ENCODE data around the gene NARS2. TPM values are rescaled to one million over a fixed set of nuclear protein-coding genes. Genes with fewer than 3 reads are reported as not detected.

NARS2 gene
- total RNA-seq, 4 donors from 2014 or later: 12.9 to 29.1 (median 18.7) TPM

- Histone ChIP-seq H3K27ac (peak overlapping the region; percentile 5 to 96 (median 43)), H3K36me3 (no peaks in the 10 kb centered on the region), H3K27me3 (peaks cover 0 to 4% (median 0%) of the 10 kb centered on the region in 3 donors), H3K9me3 (no peaks in the 10 kb centered on the region), H3K4me3 (peak overlapping the region in 1 of 4 donors; percentile 11), H3K4me1 (peaks cover 15% of the 10 kb centered on the region in 2 donors)
- no peak for TF ChIP-seq POLR2A (IDR thresholded peaks at IDR 0.05)
- peak; percentile 37 to 74 (median 61) for TF ChIP-seq CTCF (IDR thresholded peaks at IDR 0.05 in 4 of 5, conservative IDR thresholded peaks at IDR 0.05 in 1 of 5)
- intact Hi-C loops (cut with DNase I; ENCODE audit: low total_unique reads): loop anchor here (1.0 kb wide), 1 partner anchor 192 kb away; no protein-coding TSS in a partner anchor
- in situ Hi-C loops (cut with MboI; ENCODE audit: low sequenced_read_pairs in 4 of 4): loop anchor here in 3 of 4 donors (25.0 kb wide), 2 partner anchors 183 to 283 kb away; partner anchors contain the start of gene ALG8 (in 1 of the 3)
- DNase-seq (peak; percentile 16 to 62), ATAC-seq (no peak)
These were observed 154.4 kb downstream of the NARS2 start for GRCh38 chr11:78420255-78420764.

GRCh38 chr11:78419327-78419726 lies 155.3 kb downstream of the NARS2 start:
- H3K4me1 ChIP-seq: peaks cover 15% of the 10 kb centered on the region in 2 donors
- DNase-seq: peak; percentile 40 to 64
- H3K27me3 ChIP-seq: peaks cover 0 to 4% (median 0%) of the 10 kb centered on the region in 3 donors
- peak overlapping the region; percentile 60 to 96 (median 79) for H3K27ac ChIP-seq
- in situ Hi-C loops (cut with MboI; ENCODE audit: low sequenced_read_pairs in 4 of 4): loop anchor here (5.0 to 25.0 kb wide), 4 partner anchors 143 to 282 kb away; partner anchors contain the start of gene ALG8 (in 1 of the 4)
- H3K9me3 ChIP-seq: no peaks in the 10 kb centered on the region
- TF ChIP-seq POLR2A (IDR thresholded peaks at IDR 0.05) (no peak), CTCF (IDR thresholded peaks at IDR 0.05 in 4 of 5, conservative IDR thresholded peaks at IDR 0.05 in 1 of 5) (no peak)
- intact Hi-C loops (cut with DNase I; ENCODE audit: low total_unique reads): loop anchor here (5.0 kb wide), 3 partner anchors 143 to 427 kb away; partner anchors contain the start of genes ALG8 and INTS4
- no peak overlapping the region for H3K4me3 ChIP-seq
- no peaks in the 10 kb centered on the region for H3K36me3 ChIP-seq
- ATAC-seq: peak; percentile 24 to 28

DNA sequence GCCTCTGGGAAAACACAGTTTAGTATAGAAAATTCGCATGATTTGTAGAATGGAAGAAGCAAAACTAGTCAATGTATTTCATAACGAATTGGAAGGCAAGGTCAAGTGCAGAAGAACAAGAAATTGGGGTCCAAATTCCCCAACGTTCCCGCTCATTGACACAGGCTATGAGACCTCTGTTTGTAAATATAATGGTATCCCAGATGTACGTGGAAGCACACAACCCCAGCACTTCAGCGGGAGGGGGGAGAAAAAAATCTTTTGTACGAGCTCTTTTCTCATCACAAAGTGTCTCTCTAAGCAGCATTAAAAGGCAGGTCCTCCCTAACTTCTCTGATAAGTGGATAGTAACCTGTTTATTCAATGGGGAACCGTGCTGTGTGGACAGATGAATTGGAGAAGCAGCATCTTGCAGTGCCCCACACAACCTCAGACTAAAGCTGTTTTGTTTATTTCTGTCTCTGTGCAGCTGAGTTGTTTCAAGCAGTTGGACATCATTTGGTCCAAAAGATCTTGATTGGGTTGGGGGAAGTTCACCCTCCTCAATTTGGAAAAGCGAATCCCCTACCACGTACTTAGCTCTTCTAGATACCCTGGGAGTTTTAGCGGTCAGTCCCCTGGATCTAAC lies 156.0 kb downstream of the NARS2 start:
- peaks cover 0 to 4% (median 0%) of the 10 kb centered on the region in 3 donors for H3K27me3 ChIP-seq
- no peaks in the 10 kb centered on the region for H3K36me3 ChIP-seq
- no peak for DNase-seq
- H3K27ac ChIP-seq: peak overlapping the region; percentile 60 to 96 (median 79)
- no peaks in the 10 kb centered on the region for H3K9me3 ChIP-seq
- H3K4me3 ChIP-seq: peak overlapping the region; percentile 58 to 82 (median 78)
- TF ChIP-seq CTCF (IDR thresholded peaks at IDR 0.05 in 4 of 5, conservative IDR thresholded peaks at IDR 0.05 in 1 of 5): no peak
- no peak for TF ChIP-seq POLR2A (IDR thresholded peaks at IDR 0.05)
- H3K4me1 ChIP-seq: peaks cover 15% of the 10 kb centered on the region in 2 donors
- in situ Hi-C loops (cut with MboI; ENCODE audit: low sequenced_read_pairs in 4 of 4): loop anchor here (5.0 to 25.0 kb wide), 4 partner anchors 144 to 281 kb away; partner anchors contain the start of gene ALG8 (in 1 of the 4)
- intact Hi-C loops (cut with DNase I; ENCODE audit: low total_unique reads): loop anchor here (5.0 kb wide), 3 partner anchors 144 to 426 kb away; partner anchors contain the start of genes ALG8 and INTS4
- no peak for ATAC-seq

DNA sequence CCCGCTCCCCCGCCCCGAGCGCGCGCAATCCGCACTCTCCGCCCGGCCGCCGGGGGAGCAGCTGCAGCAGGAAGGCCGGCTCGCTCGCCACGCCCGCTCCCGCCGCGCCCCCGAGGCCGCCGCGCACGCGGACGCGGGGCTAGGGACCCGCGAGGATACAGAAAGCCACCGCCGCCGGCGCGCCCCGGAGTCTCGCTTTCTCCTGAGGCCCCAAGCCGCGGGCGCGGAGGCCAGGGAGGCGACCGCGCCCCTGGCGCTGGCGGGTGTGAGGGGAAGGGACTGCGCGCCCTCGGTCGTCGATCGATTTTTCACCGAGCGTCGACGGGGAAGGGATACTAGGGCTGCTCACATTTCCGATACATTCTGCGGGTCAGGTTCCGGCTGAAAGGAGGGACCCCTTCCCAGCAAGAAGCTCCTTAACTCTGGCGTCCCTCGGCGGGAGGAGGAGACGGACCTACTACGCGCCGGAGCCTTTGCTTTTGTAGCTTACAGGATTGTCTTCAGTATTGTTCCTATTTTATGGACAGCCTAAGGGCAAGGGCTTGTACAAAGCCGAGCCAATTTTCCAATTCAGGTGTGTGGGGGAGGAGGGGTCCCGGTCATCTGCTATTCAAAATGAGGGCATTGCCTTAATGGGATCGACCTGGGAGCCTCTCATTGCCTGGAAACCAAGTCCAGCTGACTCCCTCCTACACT lies 156.6 kb downstream of the NARS2 start:
- TF ChIP-seq POLR2A (IDR thresholded peaks at IDR 0.05) (peak; percentile 70 to 84), CTCF (IDR thresholded peaks at IDR 0.05 in 4 of 5, conservative IDR thresholded peaks at IDR 0.05 in 1 of 5) (peak in 4 of 5 experiments; percentile 19 to 47 (median 40))
- intact Hi-C loops (cut with DNase I; ENCODE audit: low total_unique reads) (loop anchor here (1.0 to 5.0 kb wide), 5 partner anchors 144 to 597 kb away; partner anchors contain the start of genes AAMDC, ALG8, INTS4 and KCTD21), in situ Hi-C loops (cut with MboI; ENCODE audit: low sequenced_read_pairs in 4 of 4) (loop anchor here (5.0 to 25.0 kb wide), 4 partner anchors 144 to 281 kb away; partner anchors contain the start of gene ALG8 (in 1 of the 4))
- Histone ChIP-seq H3K9me3 (no peaks in the 10 kb centered on the region), H3K4me3 (peak overlapping the region; percentile 58 to 82 (median 78)), H3K27me3 (peaks cover 0 to 4% (median 0%) of the 10 kb centered on the region in 3 donors), H3K27ac (peak overlapping the region; percentile 60 to 96 (median 79)), H3K36me3 (no peaks in the 10 kb centered on the region), H3K4me1 (peaks cover 15% of the 10 kb centered on the region in 2 donors)
- ATAC-seq (peak; percentile 62 to 69), DNase-seq (peak; percentile 50 to 62)
